ENCODE measurements around the gene WDR59.
A peak's percentile ranks its signal among the peaks of the same experiment; 100 is the strongest.

The WDR59 gene

DNA sequence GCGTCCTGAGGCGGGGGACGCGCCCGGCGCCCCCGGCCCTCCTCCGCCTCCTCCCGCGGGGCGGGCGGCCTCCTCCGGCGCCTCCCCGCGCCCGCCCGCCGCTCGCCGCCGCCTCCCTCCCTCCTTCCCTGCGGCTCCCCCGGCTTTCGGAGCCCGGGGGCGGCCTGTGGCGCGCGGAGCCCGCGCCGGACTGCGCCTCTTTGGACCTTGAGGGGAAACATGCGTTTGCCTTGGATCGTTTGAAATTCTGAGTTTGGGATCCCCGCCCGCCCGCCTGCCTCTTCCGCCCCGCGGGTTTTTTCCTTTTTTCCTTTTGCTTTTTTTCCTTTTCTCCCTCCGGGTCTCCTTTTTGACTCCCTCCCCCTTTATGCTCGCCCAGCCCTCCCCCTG, 14.3 kb upstream of the WDR59 start:
- H3K36me3 ChIP-seq (ENCODE audit: control insufficient read depth in 2 of 2, insufficient read depth in 1 of 2, low read length in 2 of 2) = no peaks in the 10 kb centered on the region
- ChIA-PET CTCF (interaction anchor here (0.9 to 1.7 kb wide), 3 partner anchors 10 to 127 kb away, joined by 3 to 4 read pairs (median 4); no protein-coding TSS in a partner anchor), POLR2A (interaction anchor here (0.6 kb wide), 1 partner anchor 14 kb away, joined by 3 read pairs; the partner anchor contains the start of gene WDR59)
- peak overlapping the region; percentile 63 for H3K4me3 ChIP-seq (ENCODE audit: low read depth, low read length)
- TF ChIP-seq KLF16 (tag by site-specific recombination; IDR thresholded peaks at IDR 0.05) (peak; percentile 55; the same call in 1 of the 2 replicates), SP3 (tag by site-specific recombination; IDR thresholded peaks at IDR 0.05) (peak; percentile 40), ZNF132 (tag by site-specific recombination; IDR thresholded peaks at IDR 0.05; ENCODE audit: borderline replicate concordance) (no peak), RBAK (tag by site-specific recombination; IDR thresholded peaks at IDR 0.05) (no peak), ZNF335 (tag by site-specific recombination; conservative IDR thresholded peaks at IDR 0.05) (peak; percentile 79), ZNF341 (tag by site-specific recombination; IDR thresholded peaks at IDR 0.05; ENCODE audit: low read depth) (peak; percentile 49), PRDM10 (tag by site-specific recombination; IDR thresholded peaks at IDR 0.05) (peak; percentile 57), ZNF10 (tag by site-specific recombination; IDR thresholded peaks at IDR 0.05) (no peak), ZBTB26 (tag by site-specific recombination; optimal IDR thresholded peaks at IDR 0.05) (peak; percentile 48), SP2 (tag by site-specific recombination; IDR thresholded peaks at IDR 0.05) (peak; percentile 35; the same call in 1 of the 2 replicates)
- TF ChIP-seq, protein P1, sequence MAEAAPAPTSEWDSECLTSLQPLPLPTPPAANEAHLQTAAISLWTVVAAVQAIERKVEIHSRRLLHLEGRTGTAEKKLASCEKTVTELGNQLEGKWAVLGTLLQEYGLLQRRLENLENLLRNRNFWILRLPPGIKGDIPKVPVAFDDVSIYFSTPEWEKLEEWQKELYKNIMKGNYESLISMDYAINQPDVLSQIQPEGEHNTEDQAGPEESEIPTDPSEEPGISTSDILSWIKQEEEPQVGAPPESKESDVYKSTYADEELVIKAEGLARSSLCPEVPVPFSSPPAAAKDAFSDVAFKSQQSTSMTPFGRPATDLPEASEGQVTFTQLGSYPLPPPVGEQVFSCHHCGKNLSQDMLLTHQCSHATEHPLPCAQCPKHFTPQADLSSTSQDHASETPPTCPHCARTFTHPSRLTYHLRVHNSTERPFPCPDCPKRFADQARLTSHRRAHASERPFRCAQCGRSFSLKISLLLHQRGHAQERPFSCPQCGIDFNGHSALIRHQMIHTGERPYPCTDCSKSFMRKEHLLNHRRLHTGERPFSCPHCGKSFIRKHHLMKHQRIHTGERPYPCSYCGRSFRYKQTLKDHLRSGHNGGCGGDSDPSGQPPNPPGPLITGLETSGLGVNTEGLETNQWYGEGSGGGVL (tag by site-specific recombination; IDR thresholded peaks at IDR 0.05) = peak; percentile 68
- TF ChIP-seq, protein P2, sequence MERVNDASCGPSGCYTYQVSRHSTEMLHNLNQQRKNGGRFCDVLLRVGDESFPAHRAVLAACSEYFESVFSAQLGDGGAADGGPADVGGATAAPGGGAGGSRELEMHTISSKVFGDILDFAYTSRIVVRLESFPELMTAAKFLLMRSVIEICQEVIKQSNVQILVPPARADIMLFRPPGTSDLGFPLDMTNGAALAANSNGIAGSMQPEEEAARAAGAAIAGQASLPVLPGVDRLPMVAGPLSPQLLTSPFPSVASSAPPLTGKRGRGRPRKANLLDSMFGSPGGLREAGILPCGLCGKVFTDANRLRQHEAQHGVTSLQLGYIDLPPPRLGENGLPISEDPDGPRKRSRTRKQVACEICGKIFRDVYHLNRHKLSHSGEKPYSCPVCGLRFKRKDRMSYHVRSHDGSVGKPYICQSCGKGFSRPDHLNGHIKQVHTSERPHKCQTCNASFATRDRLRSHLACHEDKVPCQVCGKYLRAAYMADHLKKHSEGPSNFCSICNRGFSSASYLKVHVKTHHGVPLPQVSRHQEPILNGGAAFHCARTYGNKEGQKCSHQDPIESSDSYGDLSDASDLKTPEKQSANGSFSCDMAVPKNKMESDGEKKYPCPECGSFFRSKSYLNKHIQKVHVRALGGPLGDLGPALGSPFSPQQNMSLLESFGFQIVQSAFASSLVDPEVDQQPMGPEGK (tag by site-specific recombination; IDR thresholded peaks at IDR 0.05) = 0 out of 2 replicates have a peak, but pooled peaks have one; percentile 29
- H3K27ac ChIP-seq (ENCODE audit: extremely low read depth, low read depth, low read length) = peak overlapping the region; percentile 69; the same call in 1 of the 2 replicates
- H3K9me3 ChIP-seq (ENCODE audit: control insufficient read depth, insufficient read depth, low read depth, low read length) = no peaks in the 10 kb centered on the region
- peaks cover 3% of the 10 kb centered on the region; the same call in 1 of the 2 replicates for H3K4me1 ChIP-seq (ENCODE audit: control insufficient read depth, insufficient read depth, low read length)

DNA sequence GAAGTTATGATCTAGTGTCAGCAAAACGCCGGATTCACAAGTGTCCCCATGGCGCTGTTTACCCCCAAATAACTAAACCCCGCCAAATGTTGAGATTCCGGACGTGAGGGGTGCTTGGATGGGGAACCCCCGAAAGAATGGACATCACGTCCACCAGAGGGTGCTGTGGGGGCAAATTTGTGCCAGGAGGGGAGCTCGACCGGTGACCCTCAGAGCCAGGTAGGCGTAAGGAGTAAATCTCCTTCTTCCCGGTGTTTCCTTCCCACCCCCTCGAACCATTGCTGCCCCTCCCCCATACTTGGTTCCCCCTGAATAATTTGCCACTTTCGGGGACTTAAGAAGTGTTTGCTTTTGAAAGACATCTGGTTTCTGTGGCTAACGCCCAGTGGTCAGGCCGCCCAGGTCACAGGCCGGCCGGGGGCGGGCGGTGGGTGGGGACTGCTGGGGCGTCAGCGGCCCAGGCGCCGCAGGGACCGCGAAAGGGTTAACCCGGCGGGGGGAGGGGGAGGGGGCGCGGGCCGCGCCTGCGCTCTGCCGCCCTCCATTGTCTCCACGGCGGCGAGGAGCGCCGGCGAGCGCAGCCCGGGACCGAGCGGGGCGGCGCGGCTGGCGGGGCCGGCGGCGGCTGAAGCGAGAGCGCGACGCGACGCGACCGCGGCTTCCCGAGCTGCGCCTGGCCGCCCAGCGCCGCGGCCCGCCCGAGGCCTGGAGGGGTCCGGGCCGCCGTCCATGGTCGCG, 13.7 kb upstream of the WDR59 start, which contains the start of gene ZNRF1:
Gene ZNRF1, plus strand, starts transcription at position 544 of the 738 bp plus-strand sequence. CDS start 648 bp downstream, outside the sequence.
- H3K9me3 ChIP-seq (ENCODE audit: control insufficient read depth, insufficient read depth, low read depth, low read length) = no peaks in the 10 kb centered on the region
- H3K36me3 ChIP-seq (ENCODE audit: control insufficient read depth in 2 of 2, insufficient read depth in 1 of 2, low read length in 2 of 2) = no peaks in the 10 kb centered on the region
- peak within 1 kb of the TSS; percentile 63 for H3K4me3 ChIP-seq (ENCODE audit: low read depth, low read length)
- peak within 1 kb of the TSS; percentile 69; the same call in 1 of the 2 replicates for H3K27ac ChIP-seq (ENCODE audit: extremely low read depth, low read depth, low read length)
- peaks cover 3% of the 10 kb centered on the region; the same call in 1 of the 2 replicates for H3K4me1 ChIP-seq (ENCODE audit: control insufficient read depth, insufficient read depth, low read length)
- ChIA-PET POLR2A (interaction anchor here (1.0 to 1.3 kb wide), 3 partner anchors 13 to 113 kb away, joined by 3 to 8 read pairs (median 5); partner anchors contain the start of gene WDR59), CTCF (interaction anchor here (0.6 to 3.4 kb wide), 14 partner anchors 9 to 201 kb away, joined by 3 to 47 read pairs (median 4); partner anchors contain the start of gene WDR59)
- TF ChIP-seq ZNF148 (tag by site-specific recombination; IDR thresholded peaks at IDR 0.05; ENCODE audit: borderline replicate concordance) (no peak), OVOL3 (tag by site-specific recombination; IDR thresholded peaks at IDR 0.05) (no peak), ZNF16 (tag by site-specific recombination; IDR thresholded peaks at IDR 0.05; ENCODE audit: low read depth) (no peak), ZNF768 (tag by site-specific recombination; IDR thresholded peaks at IDR 0.05) (no peak), ZNF138 (tag by site-specific recombination; IDR thresholded peaks at IDR 0.05; ENCODE audit: borderline replicate concordance) (no peak), KLF10 (tag by site-specific recombination; IDR thresholded peaks at IDR 0.05) (0 out of 2 replicates have a peak, but pooled peaks have one; percentile 31), ZNF248 (tag by site-specific recombination; IDR thresholded peaks at IDR 0.05) (no peak)
- TF ChIP-seq, protein P3, sequence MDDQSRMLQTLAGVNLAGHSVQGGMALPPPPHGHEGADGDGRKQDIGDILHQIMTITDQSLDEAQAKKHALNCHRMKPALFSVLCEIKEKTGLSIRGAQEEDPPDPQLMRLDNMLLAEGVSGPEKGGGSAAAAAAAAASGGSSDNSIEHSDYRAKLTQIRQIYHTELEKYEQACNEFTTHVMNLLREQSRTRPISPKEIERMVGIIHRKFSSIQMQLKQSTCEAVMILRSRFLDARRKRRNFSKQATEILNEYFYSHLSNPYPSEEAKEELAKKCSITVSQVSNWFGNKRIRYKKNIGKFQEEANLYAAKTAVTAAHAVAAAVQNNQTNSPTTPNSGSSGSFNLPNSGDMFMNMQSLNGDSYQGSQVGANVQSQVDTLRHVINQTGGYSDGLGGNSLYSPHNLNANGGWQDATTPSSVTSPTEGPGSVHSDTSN (CRISPR knock-in tag; IDR thresholded peaks at IDR 0.05) = no peak

Data from HEK293 (cell line).